Chondrocyte (in vitro differentiated cells): ENCODE results near the gene C15orf39. TPM values are rescaled to one million over a fixed set of nuclear protein-coding genes. Genes with fewer than 3 reads are reported as not detected.

Experiments
- DNase-seq: peaks from one replicate; pipeline ENCODE4 v3.0.0; 2021; ENCODE audit warnings: mixed read lengths, low spot score
- H3K27ac Mint-ChIP-seq: one replicate; pipeline ENCODE4 v1.8.0; 2021; ENCODE audit warnings: mild to moderate bottlenecking, moderate library complexity, mixed read lengths; ENCODE audit not compliant: unreplicated experiment
- H3K27me3 Mint-ChIP-seq: 2 replicates; pipeline ENCODE4 v1.8.0; 2021; ENCODE audit warnings: low read depth, mixed read lengths
- H3K36me3 Mint-ChIP-seq: 2 replicates; pipeline ENCODE4 v1.8.0; 2021; ENCODE audit warnings: low read depth, mixed read lengths
- H3K4me1 Mint-ChIP-seq: 2 replicates; pipeline ENCODE4 v1.8.0; 2021; ENCODE audit warnings: low read depth, mild to moderate bottlenecking, mixed read lengths
- H3K4me3 Mint-ChIP-seq: one replicate; pipeline ENCODE4 v1.8.0; 2021; ENCODE audit warnings: mild to moderate bottlenecking, moderate library complexity, mixed read lengths; ENCODE audit not compliant: unreplicated experiment
- H3K9me3 Mint-ChIP-seq: 2 replicates; pipeline ENCODE4 v1.8.0; 2021; ENCODE audit warnings: low read depth, mixed read lengths
- total RNA-seq: library from RNA; stranded (reverse); gene quantifications from 3 replicates; pipeline ENCODE4 v1.2.1, GENCODE V29; 2021
- TF ChIP-seq, protein P1 (sequence below): fragments of 200-600 bp; sonication (generic); IDR thresholded peaks from 2 replicates; pipeline ENCODE4 v1.5.0; 2021; ENCODE audit warnings: antibody characterized with exemption, mild to moderate bottlenecking, moderate library complexity

The C15orf39 gene
- total RNA-seq, 1 donor from 2014 or later, result 33.4 TPM

DNA sequence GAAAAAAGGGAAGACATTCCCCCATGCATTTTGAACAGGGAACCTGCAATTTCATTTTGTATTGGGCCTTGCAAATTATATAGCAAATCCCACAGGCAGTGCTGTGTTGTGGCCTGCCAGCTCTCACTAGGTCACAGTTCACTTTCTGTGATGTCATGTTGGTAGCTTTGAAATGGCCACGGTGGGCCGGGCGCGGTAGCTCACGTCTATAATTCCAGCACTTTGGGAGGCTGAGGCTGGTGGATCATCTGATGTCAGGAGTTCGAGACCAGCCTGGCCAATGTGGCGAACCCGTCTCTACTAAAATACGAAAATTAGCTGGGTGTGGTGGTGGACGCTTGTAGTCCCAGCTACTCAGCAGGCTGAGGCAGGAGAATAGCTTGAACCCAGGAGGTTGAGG lies 27.0 kb upstream of the C15orf39 start:
- Mint-ChIP-seq H3K9me3 (no peaks in the 10 kb centered on the region), H3K27me3 (peaks cover 7% of the 10 kb centered on the region), H3K4me1 (peaks cover 49% of the 10 kb centered on the region), H3K4me3 (no peak overlapping the region), H3K27ac (no peak overlapping the region), H3K36me3 (peaks cover 2% of the 10 kb centered on the region)
- DNase-seq, result no peak
- TF ChIP-seq, protein P1, sequence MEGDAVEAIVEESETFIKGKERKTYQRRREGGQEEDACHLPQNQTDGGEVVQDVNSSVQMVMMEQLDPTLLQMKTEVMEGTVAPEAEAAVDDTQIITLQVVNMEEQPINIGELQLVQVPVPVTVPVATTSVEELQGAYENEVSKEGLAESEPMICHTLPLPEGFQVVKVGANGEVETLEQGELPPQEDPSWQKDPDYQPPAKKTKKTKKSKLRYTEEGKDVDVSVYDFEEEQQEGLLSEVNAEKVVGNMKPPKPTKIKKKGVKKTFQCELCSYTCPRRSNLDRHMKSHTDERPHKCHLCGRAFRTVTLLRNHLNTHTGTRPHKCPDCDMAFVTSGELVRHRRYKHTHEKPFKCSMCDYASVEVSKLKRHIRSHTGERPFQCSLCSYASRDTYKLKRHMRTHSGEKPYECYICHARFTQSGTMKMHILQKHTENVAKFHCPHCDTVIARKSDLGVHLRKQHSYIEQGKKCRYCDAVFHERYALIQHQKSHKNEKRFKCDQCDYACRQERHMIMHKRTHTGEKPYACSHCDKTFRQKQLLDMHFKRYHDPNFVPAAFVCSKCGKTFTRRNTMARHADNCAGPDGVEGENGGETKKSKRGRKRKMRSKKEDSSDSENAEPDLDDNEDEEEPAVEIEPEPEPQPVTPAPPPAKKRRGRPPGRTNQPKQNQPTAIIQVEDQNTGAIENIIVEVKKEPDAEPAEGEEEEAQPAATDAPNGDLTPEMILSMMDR, result no peak

GRCh38 chr15:75176396-75176761 lies 25.3 kb upstream of the C15orf39 start:
- H3K9me3 Mint-ChIP-seq, result no peaks in the 10 kb centered on the region
- TF ChIP-seq, protein P1, result no peak
- peaks cover 7% of the 10 kb centered on the region for H3K27me3 Mint-ChIP-seq
- H3K4me1 Mint-ChIP-seq, result peaks cover 49% of the 10 kb centered on the region
- H3K4me3 Mint-ChIP-seq, result no peak overlapping the region
- DNase-seq, result no peak
- no peak overlapping the region for H3K27ac Mint-ChIP-seq
- peaks cover 2% of the 10 kb centered on the region for H3K36me3 Mint-ChIP-seq

- TF ChIP-seq, protein P1, result no peak
- no peak for DNase-seq
- peaks cover 7% of the 10 kb centered on the region for H3K27me3 Mint-ChIP-seq
- H3K36me3 Mint-ChIP-seq, result peaks cover 2% of the 10 kb centered on the region
- H3K27ac Mint-ChIP-seq, result no peak overlapping the region
- peaks cover 44% of the 10 kb centered on the region for H3K4me1 Mint-ChIP-seq
- no peak overlapping the region for H3K4me3 Mint-ChIP-seq
- H3K9me3 Mint-ChIP-seq, result no peaks in the 10 kb centered on the region
Observed at GRCh38 chr15:75177360-75178071, 24.2 kb upstream of the C15orf39 start.

- Mint-ChIP-seq H3K27ac (no peak overlapping the region), H3K9me3 (no peaks in the 10 kb centered on the region), H3K4me3 (no peak overlapping the region), H3K36me3 (peaks cover 2% of the 10 kb centered on the region), H3K4me1 (peaks cover 42% of the 10 kb centered on the region), H3K27me3 (peaks cover 7% of the 10 kb centered on the region)
- no peak for DNase-seq
- TF ChIP-seq, protein P1, result no peak
Observed at GRCh38 chr15:75178171-75178937, 23.3 kb upstream of the C15orf39 start.

GRCh38 chr15:75178938-75179745 lies 22.5 kb upstream of the C15orf39 start:
- no peak for DNase-seq
- TF ChIP-seq, protein P1, result no peak

More at GRCh38 chr15:75178938-75179745, 22.5 kb upstream of the C15orf39 start:
- Mint-ChIP-seq H3K36me3 (peaks cover 2% of the 10 kb centered on the region), H3K4me3 (no peak overlapping the region), H3K27ac (no peak overlapping the region), H3K27me3 (peaks cover 7% of the 10 kb centered on the region), H3K4me1 (peaks cover 42% of the 10 kb centered on the region), H3K9me3 (no peaks in the 10 kb centered on the region)
